GM21737 (cell line): Measurements from ENCODE around the gene IFNA8.
"Not testable (repeated sequence)": the region's sequence is repeated elsewhere in the genome, so short reads cannot be mapped to it uniquely, and the experiment has no call there.

Experiments used
- ATAC-seq: cut with Tn5 transposase; IDR thresholded peaks from one replicate; pipeline ENCODE4 v1.9.1; 2021; ENCODE audit warnings: mild to moderate bottlenecking, moderate library complexity; ENCODE audit not compliant: unreplicated experiment

IFNA8 gene

GRCh38 chr9:21415493-21416267 lies 6.8 kb downstream of the IFNA8 start:
- ATAC-seq, result no peak

- ATAC-seq, result no peak
These were observed 19.3 kb downstream of the IFNA8 start for GRCh38 chr9:21428235-21428634.

GRCh38 chr9:21429191-21429590 lies 20.3 kb downstream of the IFNA8 start:
- no peak for ATAC-seq

- ATAC-seq, result peak; percentile 58
These were observed 23.9 kb downstream of the IFNA8 start for GRCh38 chr9:21432672-21433425.

GRCh38 chr9:21434202-21435014 lies 25.5 kb downstream of the IFNA8 start:
- no peak for ATAC-seq

- ATAC-seq, result not testable (repeated sequence)
These were observed 26.1 kb downstream of the IFNA8 start for GRCh38 chr9:21435015-21435383.

- ATAC-seq, result no peak
These were observed 31.2 kb downstream of the IFNA8 start, which contains the start of gene IFNA1 for GRCh38 chr9:21440139-21440538. Gene IFNA1 (plus strand): TSS chr9:21440439. CDS start chr9:21440508, 69 bp downstream.

GRCh38 chr9:21443849-21444625 lies 35.1 kb downstream of the IFNA8 start:
- ATAC-seq, result peak; percentile 95

- ATAC-seq, result not testable (repeated sequence)
These were observed 40.4 kb downstream of the IFNA8 start for GRCh38 chr9:21449312-21449711.

GRCh38 chr9:21450733-21451394 lies 41.9 kb downstream of the IFNA8 start:
- ATAC-seq, result no peak

GRCh38 chr9:21452681-21453080 lies 43.8 kb downstream of the IFNA8 start:
- ATAC-seq, result no peak

- no peak for ATAC-seq
These were observed 45.2 kb downstream of the IFNA8 start for GRCh38 chr9:21454149-21454548.

- ATAC-seq, result peak; percentile 83
These were observed 46.4 kb downstream of the IFNA8 start for GRCh38 chr9:21455320-21455719.
